ENCODE results near the gene C20orf96.
A peak's percentile ranks its signal among the peaks of the same experiment; 100 is the strongest.

The C20orf96 gene

DNA sequence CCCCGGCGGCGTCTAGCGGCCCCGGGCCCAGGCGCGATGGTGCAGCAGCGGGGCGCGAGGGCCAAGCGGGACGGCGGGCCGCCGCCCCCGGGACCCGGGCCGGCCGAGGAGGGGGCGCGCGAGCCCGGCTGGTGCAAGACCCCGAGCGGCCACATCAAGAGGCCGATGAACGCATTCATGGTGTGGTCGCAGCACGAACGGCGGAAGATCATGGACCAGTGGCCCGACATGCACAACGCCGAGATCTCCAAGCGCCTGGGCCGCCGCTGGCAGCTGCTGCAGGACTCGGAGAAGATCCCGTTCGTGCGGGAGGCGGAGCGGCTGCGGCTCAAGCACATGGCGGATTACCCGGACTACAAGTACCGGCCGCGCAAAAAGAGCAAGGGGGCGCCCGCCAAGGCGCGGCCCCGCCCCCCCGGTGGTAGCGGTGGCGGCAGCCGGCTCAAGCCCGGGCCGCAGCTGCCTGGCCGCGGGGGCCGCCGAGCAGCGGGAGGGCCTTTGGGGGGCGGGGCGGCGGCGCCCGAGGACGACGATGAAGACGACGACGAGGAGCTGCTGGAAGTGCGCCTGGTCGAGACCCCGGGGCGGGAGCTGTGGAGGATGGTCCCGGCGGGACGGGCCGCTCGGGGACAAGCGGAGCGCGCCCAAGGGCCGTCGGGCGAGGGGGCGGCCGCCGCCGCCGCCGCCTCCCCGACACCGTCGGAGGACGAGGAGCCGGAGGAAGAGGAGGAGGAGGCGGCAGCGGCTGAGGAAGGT lies 35.5 kb upstream of the C20orf96 start:
- H3K9ac ChIP-seq (ENCODE audit: low read depth, low read length): peak overlapping the region; percentile 91; the same call in 1 of the 2 replicates
- H3K4me1 ChIP-seq (ENCODE audit: insufficient read depth, low read length): peaks cover 29% of the 10 kb centered on the region
- peaks cover 9% of the 10 kb centered on the region for H3K36me3 ChIP-seq (ENCODE audit: insufficient read depth, low read depth, low read length)
- H3K27me3 ChIP-seq (ENCODE audit: insufficient read depth, low read length): no peaks in the 10 kb centered on the region
- no peaks in the 10 kb centered on the region for H3K9me3 ChIP-seq (ENCODE audit: insufficient read depth, low read depth, low read length)
- H3K4me3 ChIP-seq (ENCODE audit: low read length): peak overlapping the region; percentile 92
- peak overlapping the region; percentile 60 for H3K27ac ChIP-seq (ENCODE audit: low read length)

DNA sequence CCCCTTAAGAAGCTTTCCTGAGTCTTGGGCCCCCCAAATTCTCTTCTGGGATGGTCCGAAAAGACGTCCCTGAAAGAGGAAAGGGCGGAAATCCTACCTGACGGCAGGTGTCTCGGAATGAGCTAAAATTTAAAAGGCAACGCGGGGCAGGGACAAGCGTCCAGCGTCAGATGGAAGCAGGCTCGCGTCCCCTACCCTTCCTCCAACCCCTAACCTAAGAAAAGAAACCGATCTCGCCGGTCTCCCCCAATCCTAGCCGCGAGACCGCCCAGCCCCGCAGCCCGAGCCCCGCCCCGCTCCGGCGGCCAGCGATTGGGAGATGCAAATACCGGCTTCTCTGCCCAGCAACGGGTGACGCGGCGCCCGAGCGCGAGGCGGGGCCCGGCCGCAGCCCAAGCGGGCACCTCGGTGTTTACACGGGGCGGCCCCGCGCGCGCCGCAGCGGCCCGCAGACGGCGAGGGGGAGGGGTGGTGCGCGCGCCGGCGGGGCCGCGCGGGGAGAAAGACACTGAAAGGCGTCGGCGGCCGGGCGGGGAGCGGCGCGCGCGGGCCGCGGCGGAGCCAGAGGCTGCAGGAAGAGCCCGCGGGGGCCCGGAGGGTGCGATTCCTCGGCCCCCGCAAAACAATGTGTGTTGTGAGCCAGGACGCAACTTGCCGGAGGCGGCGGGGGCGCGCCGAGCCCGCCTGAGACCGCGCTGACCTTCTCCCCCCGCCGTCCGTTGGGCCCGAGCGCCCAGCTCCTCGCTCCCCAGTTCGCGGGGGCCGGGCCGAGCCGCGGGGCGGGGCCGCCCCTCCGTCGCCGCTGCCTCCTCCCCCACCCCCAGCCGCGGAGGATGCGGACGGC lies 34.7 kb upstream of the C20orf96 start, which contains the start of gene SOX12:
SOX12 (plus strand) TSS at position 508 of the 844 bp plus-strand sequence. CDS start 373 bp downstream, outside the sequence.
- H3K9me3 ChIP-seq (ENCODE audit: insufficient read depth, low read depth, low read length): no peaks in the 10 kb centered on the region
- H3K4me3 ChIP-seq (ENCODE audit: low read length): peak within 1 kb of the TSS; percentile 94
- H3K4me1 ChIP-seq (ENCODE audit: insufficient read depth, low read length): peaks cover 28% of the 10 kb centered on the region
- peaks cover 9% of the 10 kb centered on the region for H3K36me3 ChIP-seq (ENCODE audit: insufficient read depth, low read depth, low read length)
- H3K27ac ChIP-seq (ENCODE audit: low read length): peak within 1 kb of the TSS; percentile 90
- H3K9ac ChIP-seq (ENCODE audit: low read depth, low read length): peak within 1 kb of the TSS; percentile 91; the same call in 1 of the 2 replicates
- H3K27me3 ChIP-seq (ENCODE audit: insufficient read depth, low read length): no peaks in the 10 kb centered on the region

GRCh38 chr20:324177-325044 lies 33.9 kb upstream of the C20orf96 start:
- peak overlapping the region; percentile 94 for H3K4me3 ChIP-seq (ENCODE audit: low read length)
- peaks cover 9% of the 10 kb centered on the region for H3K36me3 ChIP-seq (ENCODE audit: insufficient read depth, low read depth, low read length)
- peak overlapping the region; percentile 90 for H3K27ac ChIP-seq (ENCODE audit: low read length)
- no peaks in the 10 kb centered on the region for H3K9me3 ChIP-seq (ENCODE audit: insufficient read depth, low read depth, low read length)
- no peaks in the 10 kb centered on the region for H3K27me3 ChIP-seq (ENCODE audit: insufficient read depth, low read length)
- peaks cover 23% of the 10 kb centered on the region for H3K4me1 ChIP-seq (ENCODE audit: insufficient read depth, low read length)
- H3K9ac ChIP-seq (ENCODE audit: low read depth, low read length): peak overlapping the region; percentile 91; the same call in 1 of the 2 replicates

GRCh38 chr20:316316-317068 lies 25.9 kb upstream of the C20orf96 start:
- Histone ChIP-seq H3K36me3 (ENCODE audit: insufficient read depth, low read depth, low read length) (no peaks in the 10 kb centered on the region), H3K4me3 (ENCODE audit: low read length) (no peak overlapping the region), H3K9ac (ENCODE audit: low read depth, low read length) (no peak overlapping the region), H3K27ac (ENCODE audit: low read length) (no peak overlapping the region), H3K9me3 (ENCODE audit: insufficient read depth, low read depth, low read length) (no peaks in the 10 kb centered on the region), H3K27me3 (ENCODE audit: insufficient read depth, low read length) (no peaks in the 10 kb centered on the region), H3K4me1 (ENCODE audit: insufficient read depth, low read length) (no peaks in the 10 kb centered on the region)

- no peaks in the 10 kb centered on the region for H3K27me3 ChIP-seq (ENCODE audit: insufficient read depth, low read length)
Measured at GRCh38 chr20:313948-314347, 23.4 kb upstream of the C20orf96 start.

DNA sequence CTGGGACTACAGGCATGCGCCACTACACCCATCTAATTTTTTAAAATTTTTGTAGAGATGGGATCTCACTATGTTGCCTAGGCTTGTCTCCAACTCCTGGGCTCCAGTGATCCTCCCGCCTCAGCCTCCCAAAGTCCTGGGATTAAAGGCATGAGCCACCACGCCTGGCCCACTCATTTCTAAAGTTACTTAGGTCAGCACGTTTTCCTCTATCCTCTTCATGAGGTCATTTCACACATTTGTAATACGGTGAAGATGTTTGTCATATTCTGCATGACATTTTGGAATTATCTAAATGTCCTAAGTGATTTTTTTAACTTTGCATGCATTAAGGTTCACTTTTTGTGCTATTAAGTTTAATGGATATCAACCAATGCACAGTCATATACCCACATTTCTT lies 22.9 kb upstream of the C20orf96 start:
- no peak overlapping the region for H3K9ac ChIP-seq (ENCODE audit: low read depth, low read length)
- no peak overlapping the region for H3K27ac ChIP-seq (ENCODE audit: low read length)
- H3K9me3 ChIP-seq (ENCODE audit: insufficient read depth, low read depth, low read length): no peaks in the 10 kb centered on the region
- no peaks in the 10 kb centered on the region for H3K27me3 ChIP-seq (ENCODE audit: insufficient read depth, low read length)
- H3K36me3 ChIP-seq (ENCODE audit: insufficient read depth, low read depth, low read length): no peaks in the 10 kb centered on the region
- H3K4me3 ChIP-seq (ENCODE audit: low read length): no peak overlapping the region
- peaks cover 12% of the 10 kb centered on the region; the same call in 1 of the 2 replicates for H3K4me1 ChIP-seq (ENCODE audit: insufficient read depth, low read length)

More at GRCh38 chr20:313948-314347, 23.4 kb upstream of the C20orf96 start:
- Histone ChIP-seq H3K9me3 (ENCODE audit: insufficient read depth, low read depth, low read length) (no peaks in the 10 kb centered on the region), H3K27ac (ENCODE audit: low read length) (no peak overlapping the region), H3K9ac (ENCODE audit: low read depth, low read length) (no peak overlapping the region), H3K36me3 (ENCODE audit: insufficient read depth, low read depth, low read length) (no peaks in the 10 kb centered on the region), H3K4me1 (ENCODE audit: insufficient read depth, low read length) (peaks cover 10% of the 10 kb centered on the region; the same call in 1 of the 2 replicates), H3K4me3 (ENCODE audit: low read length) (no peak overlapping the region)

GRCh38 chr20:312866-313265 lies 22.3 kb upstream of the C20orf96 start:
- Histone ChIP-seq H3K36me3 (ENCODE audit: insufficient read depth, low read depth, low read length) (no peaks in the 10 kb centered on the region), H3K9ac (ENCODE audit: low read depth, low read length) (no peak overlapping the region), H3K27me3 (ENCODE audit: insufficient read depth, low read length) (no peaks in the 10 kb centered on the region), H3K4me1 (ENCODE audit: insufficient read depth, low read length) (peaks cover 12% of the 10 kb centered on the region; the same call in 1 of the 2 replicates), H3K4me3 (ENCODE audit: low read length) (no peak overlapping the region), H3K9me3 (ENCODE audit: insufficient read depth, low read depth, low read length) (no peaks in the 10 kb centered on the region), H3K27ac (ENCODE audit: low read length) (no peak overlapping the region)

DNA sequence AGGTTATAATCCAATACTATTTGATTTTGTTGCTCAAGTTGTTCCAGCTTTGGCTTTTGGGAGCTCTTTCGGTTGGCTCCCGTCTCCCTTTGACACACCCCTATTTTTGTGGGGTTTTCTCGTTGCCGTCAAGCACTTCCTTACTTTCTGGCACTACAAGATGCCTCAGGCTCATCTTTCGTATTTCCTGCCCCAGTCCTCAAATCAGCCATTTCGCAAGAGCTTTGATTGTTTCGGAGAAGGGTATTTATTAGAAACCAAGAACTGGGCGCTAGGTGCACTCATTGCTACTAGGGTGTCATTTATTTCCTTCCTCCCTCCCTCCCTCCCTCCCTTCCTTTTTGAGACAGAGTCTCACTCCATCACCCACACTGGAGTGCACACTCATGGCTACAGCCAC lies 21.5 kb upstream of the C20orf96 start:
- Histone ChIP-seq H3K36me3 (ENCODE audit: insufficient read depth, low read depth, low read length) (no peaks in the 10 kb centered on the region), H3K27me3 (ENCODE audit: insufficient read depth, low read length) (no peaks in the 10 kb centered on the region), H3K9me3 (ENCODE audit: insufficient read depth, low read depth, low read length) (no peaks in the 10 kb centered on the region), H3K4me1 (ENCODE audit: insufficient read depth, low read length) (peaks cover 12% of the 10 kb centered on the region; the same call in 1 of the 2 replicates), H3K4me3 (ENCODE audit: low read length) (no peak overlapping the region), H3K9ac (ENCODE audit: low read depth, low read length) (no peak overlapping the region), H3K27ac (ENCODE audit: low read length) (no peak overlapping the region)

DNA sequence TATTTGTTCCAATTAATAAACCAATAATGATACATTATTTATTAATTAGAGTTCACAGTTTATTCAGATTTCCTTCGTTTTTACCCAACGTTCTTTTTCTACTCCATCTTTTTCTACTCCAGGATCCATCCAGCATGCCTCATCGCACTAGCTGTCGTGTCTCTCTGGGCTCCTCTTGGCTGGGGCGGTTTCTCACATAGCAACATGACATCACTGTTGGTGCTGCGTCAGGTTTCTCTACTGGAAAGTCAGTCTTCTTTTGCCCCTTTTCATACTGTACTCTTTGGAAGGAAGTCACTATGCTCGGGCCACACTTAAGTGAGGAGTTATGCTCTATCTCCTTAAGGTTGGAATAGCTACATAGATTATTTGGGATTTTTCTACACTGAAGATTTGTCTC lies 21.1 kb upstream of the C20orf96 start:
- no peak overlapping the region for H3K27ac ChIP-seq (ENCODE audit: low read length)
- H3K4me1 ChIP-seq (ENCODE audit: insufficient read depth, low read length): peaks cover 12% of the 10 kb centered on the region; the same call in 1 of the 2 replicates
- H3K9me3 ChIP-seq (ENCODE audit: insufficient read depth, low read depth, low read length): no peaks in the 10 kb centered on the region
- H3K36me3 ChIP-seq (ENCODE audit: insufficient read depth, low read depth, low read length): no peaks in the 10 kb centered on the region
- no peaks in the 10 kb centered on the region for H3K27me3 ChIP-seq (ENCODE audit: insufficient read depth, low read length)
- H3K9ac ChIP-seq (ENCODE audit: low read depth, low read length): no peak overlapping the region
- H3K4me3 ChIP-seq (ENCODE audit: low read length): no peak overlapping the region

GRCh38 chr20:310645-311044 lies 20.1 kb upstream of the C20orf96 start:
- Histone ChIP-seq H3K9ac (ENCODE audit: low read depth, low read length) (peak overlapping the region; percentile 35; the same call in 1 of the 2 replicates), H3K27ac (ENCODE audit: low read length) (no peak overlapping the region), H3K36me3 (ENCODE audit: insufficient read depth, low read depth, low read length) (no peaks in the 10 kb centered on the region), H3K27me3 (ENCODE audit: insufficient read depth, low read length) (no peaks in the 10 kb centered on the region), H3K4me1 (ENCODE audit: insufficient read depth, low read length) (peaks cover 12% of the 10 kb centered on the region; the same call in 1 of the 2 replicates), H3K9me3 (ENCODE audit: insufficient read depth, low read depth, low read length) (no peaks in the 10 kb centered on the region), H3K4me3 (ENCODE audit: low read length) (peak overlapping the region; percentile 19; the same call in 1 of the 2 replicates)

All from iPS-20b (cell line).